WTC11 (cell line): ENCODE data around the gene GARS1. TPM values are rescaled to one million over a fixed set of nuclear protein-coding genes. Genes with fewer than 3 reads are reported as not detected.

Experiments used
- ATAC-seq: fragments of 200-7000 bp; cut with Tn5 transposase; 2 replicates; pipeline ENCODE4 v1.10.0; 2021; ENCODE audit warnings: mild to moderate bottlenecking, moderate library complexity
- CTCF ChIA-PET: fragments of 300-600 bp; sonication (Branson Sonifier 250); formaldehyde crosslinking; loops from one replicate; lab custom pipeline; 2021; ENCODE audit warnings: antibody characterized with exemption; lab: Charles Lee
- POLR2A ChIA-PET: fragments of 350-600 bp; sonication (Branson Sonifier 250); formaldehyde crosslinking; loops from one replicate; lab custom pipeline; 2021; ENCODE audit warnings: antibody characterized with exemption; lab: Charles Lee
- DNase-seq: peaks from one replicate; pipeline ENCODE4 v3.0.0; 2021; ENCODE audit warnings: low spot score
- H3K27ac Mint-ChIP-seq: 2 replicates; pipeline ENCODE4 v1.8.0; 2021; ENCODE audit warnings: mixed read lengths
- H3K27me3 Mint-ChIP-seq: 2 replicates; pipeline ENCODE4 v1.8.0; 2021; ENCODE audit warnings: low read depth, mild to moderate bottlenecking, moderate library complexity, mixed read lengths
- H3K36me3 Mint-ChIP-seq: 2 replicates; pipeline ENCODE4 v1.8.0; 2021; ENCODE audit warnings: mixed read lengths
- H3K4me1 Mint-ChIP-seq: 2 replicates; pipeline ENCODE4 v1.8.0; 2022; ENCODE audit warnings: mixed read lengths
- H3K4me3 Mint-ChIP-seq: 2 replicates; pipeline ENCODE4 v1.8.0; 2021; ENCODE audit warnings: mild to moderate bottlenecking, moderate library complexity, mixed read lengths
- H3K9me3 Mint-ChIP-seq: 2 replicates; pipeline ENCODE4 v1.8.0; 2021; ENCODE audit warnings: mixed read lengths
- CBFB ChIP-seq: sonication (generic); formaldehyde crosslinking; IDR thresholded peaks from 2 replicates; pipeline ENCODE4 v1.8.1; 2022; ENCODE audit warnings: mild to moderate bottlenecking, low read depth, missing genetic modification reagents
- EMX1 ChIP-seq: fragments of 250-450 bp; sonication (Bioruptor Pico); IDR thresholded peaks from 2 replicates; pipeline ENCODE4 v1.8.0; 2021; ENCODE audit warnings: mild to moderate bottlenecking
- KAT7 ChIP-seq: sonication (generic); formaldehyde crosslinking; IDR thresholded peaks from 2 replicates; pipeline ENCODE4 v1.8.1; 2023; ENCODE audit warnings: missing genetic modification reagents, mild to moderate bottlenecking, borderline replicate concordance
- MYBL2 ChIP-seq: sonication (generic); formaldehyde crosslinking; IDR thresholded peaks from 2 replicates; pipeline ENCODE4 v1.8.1; 2023; ENCODE audit warnings: mild to moderate bottlenecking, moderate library complexity, missing genetic modification reagents
- SMAD4 ChIP-seq: sonication (generic); formaldehyde crosslinking; IDR thresholded peaks from 2 replicates; pipeline ENCODE4 v1.8.0; 2022; ENCODE audit warnings: mild to moderate bottlenecking, missing genetic modification reagents
- TCF7 ChIP-seq: sonication (generic); formaldehyde crosslinking; IDR thresholded peaks from 2 replicates; pipeline ENCODE4 v1.8.0; 2022; ENCODE audit warnings: mild to moderate bottlenecking, low read depth, missing genetic modification reagents, moderate library complexity
- TEAD1 ChIP-seq: sonication (generic); formaldehyde crosslinking; IDR thresholded peaks from 2 replicates; pipeline ENCODE4 v1.8.0; 2022; ENCODE audit warnings: mild to moderate bottlenecking, missing genetic modification reagents
- ZNF396 ChIP-seq: fragments of 250-450 bp; sonication (Bioruptor Pico); IDR thresholded peaks from 2 replicates; pipeline ENCODE4 v1.8.0; 2021; ENCODE audit warnings: mild to moderate bottlenecking, moderate library complexity, borderline replicate concordance
- ZNF416 ChIP-seq: fragments of 250-450 bp; sonication (Bioruptor Pico); IDR thresholded peaks from 2 replicates; pipeline ENCODE4 v1.9.0; 2021; ENCODE audit warnings: mild to moderate bottlenecking, inconsistent platforms
- total RNA-seq: library from RNA; stranded (reverse); gene quantifications from 3 replicates; pipeline ENCODE4 v1.2.3, GENCODE V29; 2021
- TF ChIP-seq, protein P1 (sequence below): sonication (generic); formaldehyde crosslinking; IDR thresholded peaks from 2 replicates; pipeline ENCODE4 v1.8.1; 2022; ENCODE audit warnings: mild to moderate bottlenecking, moderate library complexity, missing genetic modification reagents
- TF ChIP-seq, protein P2 (sequence below): sonication (generic); formaldehyde crosslinking; IDR thresholded peaks from 2 replicates; pipeline ENCODE4 v1.8.1; 2023; ENCODE audit warnings: mild to moderate bottlenecking, missing genetic modification reagents
- TF ChIP-seq, protein P3 (sequence below): fragments of 250-450 bp; sonication (Bioruptor Pico); IDR thresholded peaks from 2 replicates; pipeline ENCODE4 v1.8.0; 2021; ENCODE audit warnings: mild to moderate bottlenecking
- TF ChIP-seq, protein P4 (sequence below): sonication (generic); formaldehyde crosslinking; IDR thresholded peaks from 2 replicates; pipeline ENCODE4 v1.8.0; 2022; ENCODE audit warnings: mild to moderate bottlenecking, missing genetic modification reagents
- TF ChIP-seq, protein P5 (sequence below): sonication (generic); formaldehyde crosslinking; IDR thresholded peaks from 2 replicates; pipeline ENCODE4 v1.8.1; 2023; ENCODE audit warnings: mild to moderate bottlenecking, missing genetic modification reagents, moderate library complexity
- TF ChIP-seq, protein P6 (sequence below): sonication (generic); formaldehyde crosslinking; IDR thresholded peaks from 2 replicates; pipeline ENCODE4 v1.8.0; 2022; ENCODE audit warnings: mild to moderate bottlenecking, missing genetic modification reagents

GARS1 gene
- total RNA-seq, 1 experiment from 2014 or later, result 236 TPM

DNA sequence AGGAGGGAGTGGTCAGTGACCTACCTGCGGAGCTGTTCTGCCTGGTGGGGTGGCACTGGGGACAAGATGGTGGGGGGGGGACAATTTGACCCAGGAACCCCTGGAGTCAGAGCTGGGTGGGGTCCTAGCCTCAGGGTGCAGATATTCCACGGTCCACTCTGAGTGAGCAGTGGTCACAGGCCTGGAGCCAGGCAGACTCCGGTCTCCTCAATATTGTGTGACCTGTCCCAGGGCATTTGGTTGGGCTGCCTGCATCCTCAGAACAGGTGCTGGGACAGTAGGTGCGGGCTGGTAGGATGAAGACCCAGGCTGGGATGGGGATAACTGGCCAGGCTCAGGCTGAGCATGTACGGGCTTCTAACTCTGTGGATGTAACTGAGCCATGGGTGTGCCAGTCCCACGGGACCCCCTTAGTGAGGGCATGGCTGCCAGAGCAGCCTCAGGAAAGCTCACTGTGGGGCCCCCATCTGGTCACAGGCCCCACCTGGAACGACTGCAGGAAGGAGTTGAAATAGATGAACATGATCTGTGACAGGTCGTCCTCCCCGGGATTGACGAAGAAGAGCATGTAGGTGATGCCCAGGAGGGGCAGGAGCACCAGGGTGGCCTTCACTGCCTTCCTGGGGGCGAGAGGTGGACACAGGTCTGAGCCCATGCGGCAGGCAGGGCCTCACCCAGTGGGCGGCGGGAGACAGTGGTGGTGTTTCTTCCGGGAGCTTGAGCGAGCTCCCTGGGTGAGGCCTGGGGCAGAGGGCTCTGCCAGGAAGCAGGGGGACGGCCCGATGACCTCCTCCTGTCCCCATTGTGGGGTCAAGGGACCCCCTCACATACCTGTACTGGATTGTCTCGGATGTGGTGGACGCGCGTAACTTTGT lies 60.7 kb downstream of the GARS1 start:
- Mint-ChIP-seq H3K9me3 (no peaks in the 10 kb centered on the region), H3K36me3 (no peaks in the 10 kb centered on the region), H3K4me3 (no peak overlapping the region), H3K4me1 (peaks cover under 1% of the 10 kb centered on the region; the same call in 1 of the 2 replicates), H3K27me3 (no peaks in the 10 kb centered on the region), H3K27ac (no peak overlapping the region)
- no peak for DNase-seq
- ATAC-seq, result no peak
- TF ChIP-seq, protein P1, sequence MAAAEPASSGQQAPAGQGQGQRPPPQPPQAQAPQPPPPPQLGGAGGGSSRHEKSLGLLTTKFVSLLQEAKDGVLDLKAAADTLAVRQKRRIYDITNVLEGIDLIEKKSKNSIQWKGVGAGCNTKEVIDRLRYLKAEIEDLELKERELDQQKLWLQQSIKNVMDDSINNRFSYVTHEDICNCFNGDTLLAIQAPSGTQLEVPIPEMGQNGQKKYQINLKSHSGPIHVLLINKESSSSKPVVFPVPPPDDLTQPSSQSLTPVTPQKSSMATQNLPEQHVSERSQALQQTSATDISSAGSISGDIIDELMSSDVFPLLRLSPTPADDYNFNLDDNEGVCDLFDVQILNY (CRISPR knock-in tag), result no peak
- TF ChIP-seq ZNF396 (no peak), ZNF416 (CRISPR knock-in tag) (no peak), KAT7 (CRISPR knock-in tag) (no peak)
- TF ChIP-seq, protein P2, sequence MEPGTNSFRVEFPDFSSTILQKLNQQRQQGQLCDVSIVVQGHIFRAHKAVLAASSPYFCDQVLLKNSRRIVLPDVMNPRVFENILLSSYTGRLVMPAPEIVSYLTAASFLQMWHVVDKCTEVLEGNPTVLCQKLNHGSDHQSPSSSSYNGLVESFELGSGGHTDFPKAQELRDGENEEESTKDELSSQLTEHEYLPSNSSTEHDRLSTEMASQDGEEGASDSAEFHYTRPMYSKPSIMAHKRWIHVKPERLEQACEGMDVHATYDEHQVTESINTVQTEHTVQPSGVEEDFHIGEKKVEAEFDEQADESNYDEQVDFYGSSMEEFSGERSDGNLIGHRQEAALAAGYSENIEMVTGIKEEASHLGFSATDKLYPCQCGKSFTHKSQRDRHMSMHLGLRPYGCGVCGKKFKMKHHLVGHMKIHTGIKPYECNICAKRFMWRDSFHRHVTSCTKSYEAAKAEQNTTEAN (CRISPR knock-in tag), result no peak
- POLR2A ChIA-PET, result no interaction called here
- CTCF ChIA-PET, result interaction anchor here (0.7 kb wide), 1 partner anchor 25 kb away, joined by 3 read pairs; no protein-coding TSS in a partner anchor

DNA sequence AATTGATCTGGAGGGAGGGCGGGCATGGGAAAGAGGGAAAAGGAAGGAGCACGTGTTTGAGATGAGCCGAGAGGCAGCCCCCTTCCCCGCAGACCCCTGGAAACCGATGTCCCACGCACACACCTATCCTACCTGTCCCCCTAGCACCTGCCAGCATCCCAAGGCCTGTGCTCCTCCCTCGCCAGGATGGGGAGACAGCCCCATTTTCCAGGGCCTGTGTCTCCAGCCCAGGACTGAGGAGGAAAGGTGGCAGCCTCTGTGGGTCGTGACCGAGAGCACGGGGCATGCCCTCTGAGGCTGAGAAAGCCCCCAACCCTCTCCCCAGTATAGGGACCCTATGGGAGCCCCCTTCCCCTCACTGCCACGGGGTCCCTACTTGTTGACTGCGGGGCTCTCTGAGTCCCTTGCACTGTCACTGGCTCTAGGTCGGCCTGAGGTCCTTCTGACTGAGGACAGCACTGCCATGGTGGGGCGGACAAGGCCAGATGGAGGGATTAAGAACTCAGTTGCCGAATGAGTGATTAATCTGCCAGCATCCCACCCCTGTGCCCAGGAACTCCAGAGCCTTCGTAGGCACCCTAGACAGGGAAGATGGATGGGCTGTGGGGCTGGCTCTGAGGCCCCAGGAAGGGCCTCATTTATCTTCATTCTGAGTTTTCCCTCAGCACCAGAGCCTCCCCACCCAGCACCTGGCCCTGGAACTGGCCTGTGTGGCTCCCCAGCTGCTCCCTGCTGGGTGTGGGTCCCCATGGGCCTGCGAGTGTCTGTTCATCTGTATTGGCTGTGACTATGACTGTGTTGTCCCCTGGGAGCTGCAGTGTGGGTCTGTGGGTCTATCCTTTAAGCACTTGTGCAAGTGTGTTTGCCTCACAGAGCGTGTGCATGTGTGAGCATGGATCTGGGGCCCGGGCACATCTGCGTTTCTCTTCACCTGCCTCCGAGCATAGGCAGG lies 61.6 kb downstream of the GARS1 start:
- DNase-seq (no peak), ATAC-seq (no peak)
- no peaks in the 10 kb centered on the region for H3K4me1 Mint-ChIP-seq
- ChIA-PET POLR2A (no interaction called here), CTCF (no interaction called here)
- TF ChIP-seq, protein P3, sequence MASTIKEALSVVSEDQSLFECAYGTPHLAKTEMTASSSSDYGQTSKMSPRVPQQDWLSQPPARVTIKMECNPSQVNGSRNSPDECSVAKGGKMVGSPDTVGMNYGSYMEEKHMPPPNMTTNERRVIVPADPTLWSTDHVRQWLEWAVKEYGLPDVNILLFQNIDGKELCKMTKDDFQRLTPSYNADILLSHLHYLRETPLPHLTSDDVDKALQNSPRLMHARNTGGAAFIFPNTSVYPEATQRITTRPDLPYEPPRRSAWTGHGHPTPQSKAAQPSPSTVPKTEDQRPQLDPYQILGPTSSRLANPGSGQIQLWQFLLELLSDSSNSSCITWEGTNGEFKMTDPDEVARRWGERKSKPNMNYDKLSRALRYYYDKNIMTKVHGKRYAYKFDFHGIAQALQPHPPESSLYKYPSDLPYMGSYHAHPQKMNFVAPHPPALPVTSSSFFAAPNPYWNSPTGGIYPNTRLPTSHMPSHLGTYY (CRISPR knock-in tag), result no peak
- TF ChIP-seq, protein P4, sequence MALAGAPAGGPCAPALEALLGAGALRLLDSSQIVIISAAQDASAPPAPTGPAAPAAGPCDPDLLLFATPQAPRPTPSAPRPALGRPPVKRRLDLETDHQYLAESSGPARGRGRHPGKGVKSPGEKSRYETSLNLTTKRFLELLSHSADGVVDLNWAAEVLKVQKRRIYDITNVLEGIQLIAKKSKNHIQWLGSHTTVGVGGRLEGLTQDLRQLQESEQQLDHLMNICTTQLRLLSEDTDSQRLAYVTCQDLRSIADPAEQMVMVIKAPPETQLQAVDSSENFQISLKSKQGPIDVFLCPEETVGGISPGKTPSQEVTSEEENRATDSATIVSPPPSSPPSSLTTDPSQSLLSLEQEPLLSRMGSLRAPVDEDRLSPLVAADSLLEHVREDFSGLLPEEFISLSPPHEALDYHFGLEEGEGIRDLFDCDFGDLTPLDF (CRISPR knock-in tag), result no peak
- no peak for TF ChIP-seq CBFB (CRISPR knock-in tag)
- TF ChIP-seq TEAD1 (CRISPR knock-in tag), result no peak
- TF ChIP-seq EMX1 (CRISPR knock-in tag), result no peak
- TF ChIP-seq, protein P5, sequence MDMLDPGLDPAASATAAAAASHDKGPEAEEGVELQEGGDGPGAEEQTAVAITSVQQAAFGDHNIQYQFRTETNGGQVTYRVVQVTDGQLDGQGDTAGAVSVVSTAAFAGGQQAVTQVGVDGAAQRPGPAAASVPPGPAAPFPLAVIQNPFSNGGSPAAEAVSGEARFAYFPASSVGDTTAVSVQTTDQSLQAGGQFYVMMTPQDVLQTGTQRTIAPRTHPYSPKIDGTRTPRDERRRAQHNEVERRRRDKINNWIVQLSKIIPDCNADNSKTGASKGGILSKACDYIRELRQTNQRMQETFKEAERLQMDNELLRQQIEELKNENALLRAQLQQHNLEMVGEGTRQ (CRISPR knock-in tag), result no peak
- TF ChIP-seq ZNF416 (CRISPR knock-in tag), result no peak
- TF ChIP-seq, protein P6, sequence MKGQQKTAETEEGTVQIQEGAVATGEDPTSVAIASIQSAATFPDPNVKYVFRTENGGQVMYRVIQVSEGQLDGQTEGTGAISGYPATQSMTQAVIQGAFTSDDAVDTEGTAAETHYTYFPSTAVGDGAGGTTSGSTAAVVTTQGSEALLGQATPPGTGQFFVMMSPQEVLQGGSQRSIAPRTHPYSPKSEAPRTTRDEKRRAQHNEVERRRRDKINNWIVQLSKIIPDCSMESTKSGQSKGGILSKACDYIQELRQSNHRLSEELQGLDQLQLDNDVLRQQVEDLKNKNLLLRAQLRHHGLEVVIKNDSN, result no peak
- no peak for TF ChIP-seq TCF7 (CRISPR knock-in tag)
- TF ChIP-seq SMAD4 (CRISPR knock-in tag), result no peak
- TF ChIP-seq, protein P1 (CRISPR knock-in tag), result no peak
- TF ChIP-seq MYBL2 (CRISPR knock-in tag), result no peak
- no peaks in the 10 kb centered on the region for H3K36me3 Mint-ChIP-seq
- H3K27ac Mint-ChIP-seq, result no peak overlapping the region
- H3K27me3 Mint-ChIP-seq, result no peaks in the 10 kb centered on the region
- no peak overlapping the region for H3K4me3 Mint-ChIP-seq
- no peaks in the 10 kb centered on the region for H3K9me3 Mint-ChIP-seq
